GM19240 (cell line): ENCODE results near the gene GABRQ.
"Not testable (repeated sequence)": the region's sequence is repeated elsewhere in the genome, so short reads cannot be mapped to it uniquely, and the experiment has no call there.

ENCODE experiments used
- DNase-seq: peaks from one replicate; pipeline ENCODE4 v3.0.0; 2011; ENCODE audit warnings: low spot score; ENCODE audit not compliant: insufficient read length

The GABRQ gene

DNA sequence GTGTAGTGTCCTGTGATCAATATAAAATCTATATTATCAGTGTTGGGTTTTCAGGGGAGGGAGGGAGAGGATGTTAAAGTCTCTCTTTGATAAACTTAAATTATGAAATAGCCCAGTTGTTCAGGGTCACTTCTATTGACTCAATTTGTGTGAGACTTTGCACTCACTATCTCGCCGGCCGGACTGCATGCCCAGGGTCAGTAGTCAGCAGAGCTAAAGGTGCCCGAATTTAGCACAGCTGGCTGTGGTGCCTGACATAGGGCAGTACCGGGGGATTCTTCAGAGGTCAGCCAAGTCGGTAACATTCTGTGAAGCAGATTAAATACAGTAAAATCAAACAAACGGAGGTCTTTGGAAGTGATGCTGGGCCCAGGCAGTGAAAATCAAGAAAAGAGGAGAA lies 19.2 kb downstream of the GABRQ start:
- no peak for DNase-seq

DNA sequence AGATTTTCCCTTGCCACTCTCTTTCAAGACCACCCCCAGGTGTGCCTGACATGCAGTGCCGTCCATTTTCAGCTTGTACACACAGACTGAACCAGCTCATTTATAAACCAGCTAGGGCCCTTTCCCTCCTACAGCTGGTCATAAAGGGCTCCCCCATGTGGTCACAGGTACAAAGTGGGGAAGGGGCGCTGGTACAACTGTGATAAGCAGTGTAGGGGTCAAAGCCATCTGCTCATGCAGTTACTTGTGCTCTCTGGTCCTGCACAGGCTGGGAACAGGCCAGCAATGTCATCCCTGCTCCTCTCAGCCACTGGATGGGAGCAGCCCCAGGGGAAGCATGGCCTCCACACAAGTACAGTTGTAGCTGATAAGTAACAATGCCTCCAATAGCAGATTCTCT lies 20.6 kb downstream of the GABRQ start:
- DNase-seq, result no peak

DNA sequence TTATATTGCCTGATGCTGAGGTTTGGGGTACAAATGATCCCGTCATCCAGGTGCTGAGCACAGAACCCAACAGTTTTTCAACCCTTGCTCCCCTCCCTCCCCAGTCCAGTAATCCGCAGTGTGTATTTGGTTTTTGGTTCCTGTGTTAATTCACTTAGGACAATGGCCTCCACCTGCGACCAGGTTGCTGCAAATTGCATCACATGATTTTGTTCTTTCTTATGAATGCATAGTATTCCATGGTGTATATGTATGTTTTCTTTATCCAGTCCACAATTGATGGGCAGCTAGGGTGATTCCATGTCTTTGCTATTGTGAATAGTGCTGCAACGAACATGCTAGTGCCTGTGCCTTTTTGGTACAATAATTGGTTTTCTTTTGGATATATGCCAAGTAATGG lies 25.4 kb downstream of the GABRQ start:
- no peak for DNase-seq

DNA sequence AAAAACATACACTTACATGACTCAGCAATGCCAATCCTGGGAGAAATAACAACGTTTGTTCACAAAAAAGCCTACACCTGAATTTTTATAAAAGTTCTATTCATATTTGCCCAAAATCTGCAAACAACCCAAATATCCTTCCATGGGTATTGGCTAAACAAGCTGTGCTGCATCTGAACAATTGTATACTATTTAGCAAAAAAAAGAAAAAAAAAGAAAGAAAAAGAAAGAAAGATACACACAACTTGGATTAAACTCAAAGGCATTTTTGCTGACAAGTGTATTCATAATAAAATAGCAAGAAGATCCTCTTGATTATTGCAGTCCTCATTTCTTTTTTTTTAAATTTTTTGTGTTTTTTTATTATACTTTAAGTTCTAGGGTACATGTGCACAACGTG lies 36.4 kb downstream of the GABRQ start:
- no peak for DNase-seq

DNA sequence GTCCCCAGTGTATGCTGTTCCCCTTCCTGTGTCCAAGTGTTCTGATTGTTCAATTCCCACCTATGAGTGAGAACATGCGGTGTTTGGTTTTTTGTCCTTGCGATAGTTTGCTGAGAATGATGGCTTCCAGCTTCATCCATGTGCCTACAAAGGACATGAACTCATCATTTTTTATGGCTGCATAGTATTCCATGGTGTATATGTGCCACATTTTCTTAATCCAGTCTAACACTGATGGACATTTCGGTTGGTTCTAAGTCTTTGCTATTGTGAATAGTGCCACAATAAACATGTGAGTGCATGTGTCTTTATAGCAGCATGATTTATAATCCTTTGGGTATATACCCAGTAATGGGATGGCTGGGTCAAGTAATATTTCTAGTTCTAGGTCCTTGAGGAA lies 37.0 kb downstream of the GABRQ start:
- DNase-seq, result not testable (repeated sequence)

DNA sequence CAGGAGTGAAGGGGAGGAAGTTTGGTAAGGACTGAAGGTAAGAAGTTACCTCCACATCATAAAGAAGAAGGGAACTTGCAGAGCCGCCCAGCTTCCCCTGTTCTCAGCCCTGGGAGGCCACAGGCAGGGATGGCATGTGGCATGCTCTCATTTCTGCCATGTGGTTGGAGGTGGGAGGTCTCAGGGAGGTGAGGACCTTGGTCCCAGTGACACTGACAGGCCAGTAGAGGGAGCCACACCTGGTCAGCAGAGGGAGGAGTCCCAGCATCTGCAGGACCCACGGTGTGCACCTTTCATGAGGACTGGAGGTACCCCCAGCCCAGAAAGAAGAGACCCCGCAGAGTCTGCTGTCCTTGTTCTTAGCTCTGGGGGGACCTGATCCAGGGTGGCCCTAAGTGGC lies 43.3 kb downstream of the GABRQ start:
- not testable (repeated sequence) for DNase-seq

DNA sequence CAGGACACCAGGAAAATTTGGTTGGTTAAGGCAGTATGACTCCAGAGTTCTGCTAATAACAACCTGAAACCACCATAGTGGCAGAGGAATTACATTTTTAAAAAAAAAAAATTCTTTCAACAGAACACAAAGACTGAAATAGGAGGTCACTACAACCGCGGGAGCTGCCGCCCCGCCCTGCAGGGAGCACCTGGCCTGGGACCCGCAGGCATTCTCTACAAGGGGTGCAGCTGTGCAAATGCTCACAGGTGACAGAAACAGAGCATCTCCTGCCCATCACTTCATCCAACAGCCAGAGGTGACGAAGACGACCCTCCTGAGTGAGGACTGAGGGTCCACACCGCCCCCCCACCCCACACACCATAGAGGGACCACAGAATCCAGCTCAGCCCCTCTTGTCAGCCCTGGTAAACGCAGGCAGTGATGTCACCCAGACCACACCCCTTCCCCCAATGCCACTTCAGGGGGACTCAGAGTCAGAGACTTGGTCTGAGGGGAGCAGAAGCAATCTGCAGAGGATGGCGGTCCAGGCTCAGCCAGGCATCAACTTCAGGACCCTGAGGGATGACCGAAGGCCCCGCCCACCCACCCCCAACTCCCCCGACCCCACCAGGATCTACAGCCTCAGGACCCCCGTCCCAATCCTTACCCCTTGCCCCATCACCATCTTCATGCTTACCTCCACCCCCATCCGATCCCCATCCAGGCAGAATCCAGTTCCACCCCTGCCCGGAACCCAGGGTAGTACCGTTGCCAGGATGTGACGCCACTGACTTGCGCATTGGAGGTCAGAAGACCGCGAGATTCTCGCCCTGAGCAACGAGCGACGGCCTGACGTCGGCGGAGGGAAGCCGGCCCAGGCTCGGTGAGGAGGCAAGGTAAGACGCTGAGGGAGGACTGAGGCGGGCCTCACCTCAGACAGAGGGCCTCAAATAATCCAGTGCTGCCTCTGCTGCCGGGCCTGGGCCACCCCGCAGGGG lies 60.5 kb downstream of the GABRQ start, which contains the start of gene MAGEA3:
Gene MAGEA3 (plus strand): TSS at position 843 of the 980 bp plus-strand sequence. CDS start 2,039 bp downstream, outside the sequence.
- not testable (repeated sequence) for DNase-seq

DNA sequence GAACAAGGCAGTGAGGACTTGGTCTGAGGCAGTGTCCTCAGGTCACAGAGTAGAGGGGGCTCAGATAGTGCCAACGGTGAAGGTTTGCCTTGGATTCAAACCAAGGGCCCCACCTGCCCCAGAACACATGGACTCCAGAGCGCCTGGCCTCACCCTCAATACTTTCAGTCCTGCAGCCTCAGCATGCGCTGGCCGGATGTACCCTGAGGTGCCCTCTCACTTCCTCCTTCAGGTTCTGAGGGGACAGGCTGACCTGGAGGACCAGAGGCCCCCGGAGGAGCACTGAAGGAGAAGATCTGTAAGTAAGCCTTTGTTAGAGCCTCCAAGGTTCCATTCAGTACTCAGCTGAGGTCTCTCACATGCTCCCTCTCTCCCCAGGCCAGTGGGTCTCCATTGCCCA lies 62.7 kb downstream of the GABRQ start:
- not testable (repeated sequence) for DNase-seq

DNA sequence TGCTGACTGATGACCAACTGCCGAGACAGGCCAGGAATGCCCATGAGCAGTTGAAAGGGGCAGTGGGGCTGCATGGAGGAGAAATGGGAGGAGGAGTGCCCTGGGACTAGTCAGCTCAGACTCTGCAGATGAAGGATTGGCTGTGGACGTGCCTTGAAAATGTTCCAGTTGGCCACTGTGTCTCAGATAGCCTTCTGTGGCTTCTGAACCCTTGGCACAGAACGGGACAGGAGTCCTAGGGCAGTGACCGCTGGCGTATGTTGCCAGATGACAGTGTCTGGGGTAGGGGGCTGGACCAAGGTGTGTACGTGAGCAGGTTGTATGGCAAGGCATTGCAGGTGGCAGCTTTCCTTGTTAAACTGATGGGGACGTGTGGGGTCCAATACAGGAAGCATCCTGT lies 68.8 kb downstream of the GABRQ start:
- DNase-seq, result not testable (repeated sequence)
